Caco-2 (cell line): Measurements from ENCODE around the gene TBCCD1. TPM values are rescaled to one million over a fixed set of nuclear protein-coding genes. Genes with fewer than 3 reads are reported as not detected.

ENCODE experiments used
- BruUV-seq: library from RNA; stranded (reverse); fragments of 400-500 nt; replicated peaks from 2 replicates; lab custom pipeline; 2021; lab: Mats Ljungman, UMichigan
- CTCF ChIA-PET: fragments of 300-600 bp; sonication (Branson Sonifier 250); formaldehyde crosslinking; loops from one replicate; lab custom pipeline; 2022; ENCODE audit warnings: antibody characterized with exemption; lab: Charles Lee
- POLR2A ChIA-PET: fragments of 300-600 bp; sonication (Branson Sonifier 250); formaldehyde crosslinking; loops from one replicate; lab custom pipeline; 2022; ENCODE audit warnings: antibody characterized with exemption; lab: Charles Lee
- DNase-seq, 2 experiments: peaks; one replicate each; pipeline versions ENCODE4 v3.0.0 to v3.0.0-alpha.2; 2020 to 2022
- H3K27me3 ChIP-seq: replicated peaks from 2 replicates; pipeline ENCODE4 v1.6.0; 2011; ENCODE audit warnings: low read length; ENCODE audit not compliant: control insufficient read depth, insufficient read depth
- H3K36me3 ChIP-seq: 2 replicates; pipeline ENCODE4 v1.5.1; 2011; ENCODE audit warnings: low read length; ENCODE audit not compliant: control insufficient read depth, insufficient read depth
- H3K4me1 ChIP-seq: fragments of 250-450 bp; sonication (Bioruptor Pico); 2 replicates; pipeline ENCODE4 v1.5.1; 2020; ENCODE audit warnings: mild to moderate bottlenecking
- H3K4me3 ChIP-seq: 2 replicates; pipeline ENCODE4 v1.5.1; 2011; ENCODE audit warnings: low read depth, mild to moderate bottlenecking, control low read depth, low read length
- H3K9me3 ChIP-seq: fragments of 250-450 bp; sonication (Bioruptor Pico); 2 replicates; pipeline ENCODE4 v1.5.1; 2020; ENCODE audit warnings: mild to moderate bottlenecking, moderate library complexity
- H3K27ac Mint-ChIP-seq: one replicate; pipeline ENCODE4 v1.8.0; 2022; ENCODE audit warnings: mixed read lengths; ENCODE audit not compliant: unreplicated experiment
- H3K27me3 Mint-ChIP-seq: one replicate; pipeline ENCODE4 v1.8.0; 2022; ENCODE audit warnings: mixed read lengths; ENCODE audit not compliant: insufficient read depth, unreplicated experiment
- H3K36me3 Mint-ChIP-seq: one replicate; pipeline ENCODE4 v1.8.0; 2022; ENCODE audit warnings: mild to moderate bottlenecking, mixed read lengths; ENCODE audit not compliant: insufficient read depth, unreplicated experiment
- H3K4me1 Mint-ChIP-seq: one replicate; pipeline ENCODE4 v1.8.0; 2022; ENCODE audit warnings: low read depth, mixed read lengths; ENCODE audit not compliant: unreplicated experiment
- H3K4me3 Mint-ChIP-seq: one replicate; pipeline ENCODE4 v1.8.0; 2022; ENCODE audit warnings: mild to moderate bottlenecking, moderate library complexity, mixed read lengths; ENCODE audit not compliant: unreplicated experiment
- H3K9me3 Mint-ChIP-seq: one replicate; pipeline ENCODE4 v1.8.0; 2022; ENCODE audit warnings: mixed read lengths; ENCODE audit not compliant: unreplicated experiment
- intact Hi-C: fragments of 100-400 bp; cut with micrococcal nuclease; formaldehyde crosslinking; loops from one replicate; pipeline ENCODE4 v1.10.0; 2022; ENCODE audit not compliant: unreplicated experiment
- total RNA-seq: library from RNA; stranded (reverse); gene quantifications from 2 replicates; pipeline ENCODE4 v1.2.3, GENCODE V29; 2022
- TF ChIP-seq, protein P1 (sequence below), 2 experiments: fragments of 200-600 bp in 1 of 2; IDR thresholded peaks; 1 replicate in 1 of 2; 2 replicates in 1 of 2; pipeline versions ENCODE4 v1.5.1 to v1.8.0; 2011 to 2022; ENCODE audit warnings: antibody characterized with exemption in 1 of 2, control low read depth in 1 of 2, inconsistent platforms in 1 of 2, low read depth in 1 of 2, low read length in 1 of 2, mild to moderate bottlenecking in 1 of 2, moderate library complexity in 1 of 2; ENCODE audit not compliant: insufficient read depth in 1 of 2, severe bottlenecking in 1 of 2, unreplicated experiment in 1 of 2

The TBCCD1 gene
- total RNA-seq, 1 experiment from 2014 or later: 14.7 TPM

DNA sequence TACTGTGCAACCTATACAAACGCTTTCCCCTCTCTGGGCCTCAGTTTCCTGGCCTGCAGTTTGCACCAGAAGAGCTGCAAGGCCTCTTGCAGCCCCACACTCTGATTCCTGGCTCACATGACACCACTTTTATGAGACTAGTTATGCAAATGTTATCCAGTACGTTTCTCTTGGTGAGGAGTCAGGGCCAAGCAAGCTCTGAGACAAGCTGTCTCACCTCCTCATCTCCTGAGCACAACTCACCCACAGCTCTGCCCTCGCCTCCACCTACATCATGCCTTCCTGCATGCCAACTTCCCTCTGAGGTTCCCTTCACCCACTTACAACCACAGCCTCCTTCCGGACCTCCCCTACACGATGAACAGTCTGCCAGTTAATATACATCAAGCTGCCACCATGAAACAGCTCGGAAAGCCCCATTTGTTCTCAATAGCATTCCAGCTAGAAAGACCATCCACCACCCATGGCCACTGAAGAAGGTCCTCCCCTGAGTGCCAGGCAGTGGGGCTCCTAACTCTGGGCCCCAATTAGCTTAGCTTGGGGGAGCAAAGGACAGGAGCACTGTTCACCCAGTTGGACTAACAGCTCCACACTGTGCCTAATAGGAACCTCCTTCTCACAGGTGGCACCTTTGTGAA, 48.0 kb downstream of the TBCCD1 start:
- H3K4me3 Mint-ChIP-seq: no peak overlapping the region
- H3K27me3 ChIP-seq: no peaks in the 10 kb centered on the region
- no peaks in the 10 kb centered on the region for H3K9me3 ChIP-seq
- no peaks in the 10 kb centered on the region for H3K36me3 Mint-ChIP-seq
- H3K9me3 Mint-ChIP-seq: no peaks in the 10 kb centered on the region
- peaks cover 9% of the 10 kb centered on the region for H3K4me1 Mint-ChIP-seq
- BruUV-seq: no TSS peak
- ChIA-PET CTCF (no interaction called here), POLR2A (no interaction called here)
- H3K36me3 ChIP-seq: no peaks in the 10 kb centered on the region
- peaks cover 2% of the 10 kb centered on the region for H3K27me3 Mint-ChIP-seq
- TF ChIP-seq, protein P1, sequence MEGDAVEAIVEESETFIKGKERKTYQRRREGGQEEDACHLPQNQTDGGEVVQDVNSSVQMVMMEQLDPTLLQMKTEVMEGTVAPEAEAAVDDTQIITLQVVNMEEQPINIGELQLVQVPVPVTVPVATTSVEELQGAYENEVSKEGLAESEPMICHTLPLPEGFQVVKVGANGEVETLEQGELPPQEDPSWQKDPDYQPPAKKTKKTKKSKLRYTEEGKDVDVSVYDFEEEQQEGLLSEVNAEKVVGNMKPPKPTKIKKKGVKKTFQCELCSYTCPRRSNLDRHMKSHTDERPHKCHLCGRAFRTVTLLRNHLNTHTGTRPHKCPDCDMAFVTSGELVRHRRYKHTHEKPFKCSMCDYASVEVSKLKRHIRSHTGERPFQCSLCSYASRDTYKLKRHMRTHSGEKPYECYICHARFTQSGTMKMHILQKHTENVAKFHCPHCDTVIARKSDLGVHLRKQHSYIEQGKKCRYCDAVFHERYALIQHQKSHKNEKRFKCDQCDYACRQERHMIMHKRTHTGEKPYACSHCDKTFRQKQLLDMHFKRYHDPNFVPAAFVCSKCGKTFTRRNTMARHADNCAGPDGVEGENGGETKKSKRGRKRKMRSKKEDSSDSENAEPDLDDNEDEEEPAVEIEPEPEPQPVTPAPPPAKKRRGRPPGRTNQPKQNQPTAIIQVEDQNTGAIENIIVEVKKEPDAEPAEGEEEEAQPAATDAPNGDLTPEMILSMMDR (IDR thresholded peaks at IDR 0.05; ENCODE audit: insufficient read depth in 1 of 2, low read depth in 1 of 2, low read length in 1 of 2, severe bottlenecking in 1 of 2, unreplicated experiment in 1 of 2): no peak
- no peak for DNase-seq
- H3K4me3 ChIP-seq: no peak overlapping the region
- H3K4me1 ChIP-seq: peaks cover 4% of the 10 kb centered on the region; the same call in 1 of the 2 replicates
- no peak overlapping the region for H3K27ac Mint-ChIP-seq
- intact Hi-C loops: no loop called here

DNA sequence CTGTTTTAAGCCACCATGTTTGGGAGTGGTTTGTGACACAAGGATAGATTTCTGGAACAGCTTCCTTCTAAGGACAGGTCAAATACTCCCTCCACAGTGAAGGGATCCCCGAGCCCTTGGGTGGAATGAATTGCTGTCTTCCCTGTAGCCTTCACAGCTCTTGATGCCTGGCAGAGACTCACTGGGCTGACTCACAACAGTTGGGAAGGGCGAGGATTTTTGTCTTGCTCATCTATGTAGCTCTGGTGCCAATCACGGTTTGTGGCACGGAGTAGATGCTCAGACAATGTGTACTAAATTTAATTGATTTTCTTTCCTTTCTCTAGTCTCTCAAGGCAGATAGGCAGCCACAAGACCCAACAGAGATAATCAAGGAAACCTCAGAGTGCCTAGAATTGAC, 49.9 kb downstream of the TBCCD1 start:
- H3K4me1 ChIP-seq: peaks cover 6% of the 10 kb centered on the region; the same call in 1 of the 2 replicates
- no TSS peak for BruUV-seq
- ChIA-PET POLR2A (no interaction called here), CTCF (no interaction called here)
- H3K27ac Mint-ChIP-seq: no peak overlapping the region
- no peaks in the 10 kb centered on the region for H3K27me3 ChIP-seq
- peaks cover 2% of the 10 kb centered on the region for H3K27me3 Mint-ChIP-seq
- H3K36me3 Mint-ChIP-seq: no peaks in the 10 kb centered on the region
- H3K4me1 Mint-ChIP-seq: peaks cover 7% of the 10 kb centered on the region
- no peaks in the 10 kb centered on the region for H3K9me3 Mint-ChIP-seq
- TF ChIP-seq, protein P1 (IDR thresholded peaks at IDR 0.05; ENCODE audit: insufficient read depth in 1 of 2, low read depth in 1 of 2, low read length in 1 of 2, severe bottlenecking in 1 of 2, unreplicated experiment in 1 of 2): no peak
- H3K9me3 ChIP-seq: no peaks in the 10 kb centered on the region
- no peak overlapping the region for H3K4me3 Mint-ChIP-seq
- no peak overlapping the region for H3K4me3 ChIP-seq
- no peak for DNase-seq
- intact Hi-C loops: no loop called here
- no peaks in the 10 kb centered on the region for H3K36me3 ChIP-seq

DNA sequence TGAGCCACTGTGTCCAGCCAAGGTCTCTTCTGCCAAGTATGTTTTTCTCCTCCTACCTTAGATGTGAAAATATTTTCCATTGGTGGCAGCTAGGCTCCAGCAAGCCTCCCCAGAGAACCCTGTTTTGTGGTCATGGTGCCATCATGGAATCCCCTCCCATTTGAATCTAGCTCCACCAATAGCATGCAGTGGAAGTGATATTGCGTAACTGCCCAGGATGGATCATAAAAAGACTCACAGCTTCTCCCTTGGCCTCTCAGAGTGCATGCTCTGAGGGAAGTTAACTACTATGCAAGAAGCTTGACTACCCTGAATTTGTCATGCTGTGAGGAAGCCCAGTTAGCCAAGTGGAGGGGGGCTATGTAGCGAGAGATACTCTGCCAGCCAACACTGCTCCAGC, 50.5 kb downstream of the TBCCD1 start:
- Mint-ChIP-seq H3K27ac (no peak overlapping the region), H3K4me3 (no peak overlapping the region), H3K9me3 (no peaks in the 10 kb centered on the region), H3K27me3 (peaks cover 2% of the 10 kb centered on the region), H3K4me1 (peaks cover 11% of the 10 kb centered on the region), H3K36me3 (no peaks in the 10 kb centered on the region)
- Histone ChIP-seq H3K9me3 (no peaks in the 10 kb centered on the region), H3K27me3 (no peaks in the 10 kb centered on the region), H3K4me1 (peaks cover 6% of the 10 kb centered on the region; the same call in 1 of the 2 replicates), H3K36me3 (no peaks in the 10 kb centered on the region), H3K4me3 (no peak overlapping the region)
- ChIA-PET POLR2A (no interaction called here), CTCF (no interaction called here)
- intact Hi-C loops: no loop called here
- TF ChIP-seq, protein P1 (IDR thresholded peaks at IDR 0.05; ENCODE audit: insufficient read depth in 1 of 2, low read depth in 1 of 2, low read length in 1 of 2, severe bottlenecking in 1 of 2, unreplicated experiment in 1 of 2): no peak
- DNase-seq: no peak
- no TSS peak for BruUV-seq
